G401.6 (cell line): Measurements from ENCODE around the gene TECPR2.

Source experiments
- FAIRE-seq: peaks from 2 replicates; lab custom pipeline; 2012; peaks lifted over from hg19 to GRCh38; lab: Jason Lieb, UNC

TECPR2 gene

DNA sequence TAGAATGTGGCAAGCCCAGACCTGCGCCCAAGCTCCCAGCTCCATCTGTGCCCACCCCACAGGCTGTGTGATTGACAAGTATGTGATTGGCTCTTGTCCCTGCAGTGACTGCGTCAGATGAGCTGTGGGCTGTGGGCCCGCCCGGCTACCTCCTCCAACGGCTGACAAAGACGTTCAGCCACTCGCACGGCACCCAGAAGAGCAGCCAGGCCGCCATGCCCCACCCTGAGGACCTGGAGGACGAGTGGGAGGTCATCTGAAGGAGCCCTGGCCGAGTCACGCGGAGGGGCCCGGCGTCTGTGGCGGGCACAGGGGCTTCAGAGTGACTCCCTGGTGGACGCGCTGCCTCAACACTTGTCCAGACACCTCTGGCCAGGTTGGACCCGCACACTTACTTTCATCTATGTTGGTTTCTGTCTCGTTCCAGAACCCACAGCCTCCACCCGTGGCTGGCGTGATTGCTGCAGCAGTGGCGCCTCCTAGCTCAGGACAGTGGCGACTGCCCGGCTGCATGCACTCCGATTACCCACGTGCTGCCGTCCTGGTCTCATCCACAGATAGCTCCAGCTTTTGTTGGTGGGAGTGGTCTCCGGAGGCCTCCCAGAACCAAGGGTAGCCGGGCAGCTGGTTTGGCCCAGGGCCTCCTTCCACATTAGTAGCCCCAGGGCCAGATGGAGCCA is 135.4 kb downstream of the TECPR2 start:
- no peak for FAIRE-seq

GRCh38 chr14:102498678-102499265 is 136.0 kb downstream of the TECPR2 start:
- FAIRE-seq = no peak

GRCh38 chr14:102499401-102500157 is 136.8 kb downstream of the TECPR2 start:
- FAIRE-seq = no peak

DNA sequence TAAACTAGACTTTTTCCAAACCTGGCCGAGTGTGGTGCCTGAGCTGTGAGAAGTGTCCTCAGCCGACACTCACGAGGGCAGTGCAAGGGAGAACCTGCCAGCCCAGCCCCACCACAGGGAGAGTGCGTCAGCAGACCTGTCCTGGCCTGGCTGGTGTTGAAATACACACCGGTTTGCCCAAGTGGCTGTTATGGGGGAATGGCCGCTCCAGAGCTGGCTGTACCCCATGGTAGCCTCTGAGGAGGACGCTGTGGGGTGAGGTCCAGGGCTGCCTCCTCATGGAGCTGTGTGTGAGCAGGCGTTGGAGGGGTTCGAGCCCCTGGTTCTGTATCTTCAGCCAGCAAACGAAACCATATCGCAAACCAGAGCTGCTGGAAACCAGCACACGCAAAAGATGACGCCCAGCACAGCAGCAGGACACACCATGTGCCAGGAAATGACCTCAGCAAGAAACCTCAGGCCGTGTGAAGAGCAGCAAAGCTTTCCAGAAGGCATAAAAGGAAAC is 137.5 kb downstream of the TECPR2 start:
- no peak for FAIRE-seq

DNA sequence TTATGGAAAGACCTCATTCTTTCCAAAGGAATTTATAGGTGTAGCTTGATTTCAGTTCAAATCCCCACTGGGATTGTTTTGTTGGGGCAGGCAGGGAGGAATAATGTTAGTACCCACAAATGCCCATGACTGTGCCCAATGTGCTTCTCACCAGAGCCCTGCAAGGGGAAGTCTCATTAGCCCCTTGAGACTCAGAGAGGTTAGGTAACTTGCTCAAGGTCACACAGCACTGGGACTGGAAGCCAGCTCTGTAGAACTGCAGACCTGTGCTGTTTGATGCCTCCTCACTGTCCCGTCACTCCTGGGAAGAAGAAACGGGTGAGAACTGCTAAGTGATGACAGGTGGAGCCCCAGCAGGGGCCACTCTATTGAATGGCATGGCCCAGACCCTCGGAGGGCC is 138.0 kb downstream of the TECPR2 start:
- no peak for FAIRE-seq

DNA sequence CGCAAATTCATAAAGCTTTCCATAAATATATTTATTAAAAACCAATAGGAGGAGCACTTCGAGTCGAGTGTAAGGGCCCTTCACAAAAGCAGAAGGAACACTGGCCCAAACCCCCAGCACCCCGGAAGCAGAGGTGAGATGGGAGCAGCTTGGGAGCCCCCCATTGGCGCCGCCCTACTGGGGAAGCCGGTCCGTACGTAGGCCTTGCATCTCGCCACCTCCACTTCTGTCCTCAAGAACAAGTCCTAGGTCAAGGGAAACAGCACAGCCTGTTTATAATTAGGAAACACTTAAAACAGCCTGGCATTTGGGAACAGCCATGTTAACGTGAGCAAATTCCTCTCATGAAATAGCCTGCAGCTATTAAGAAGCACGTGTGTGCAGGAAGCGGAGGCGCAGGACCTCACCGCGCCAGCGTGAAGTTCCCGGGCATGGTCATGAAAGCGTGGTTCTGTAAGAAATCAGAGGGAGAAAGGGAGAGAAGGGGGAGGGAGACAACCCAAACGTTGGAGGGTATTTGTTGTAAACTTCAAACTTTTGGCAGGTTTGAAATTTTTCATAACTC is 139.1 kb downstream of the TECPR2 start:
- no peak for FAIRE-seq

DNA sequence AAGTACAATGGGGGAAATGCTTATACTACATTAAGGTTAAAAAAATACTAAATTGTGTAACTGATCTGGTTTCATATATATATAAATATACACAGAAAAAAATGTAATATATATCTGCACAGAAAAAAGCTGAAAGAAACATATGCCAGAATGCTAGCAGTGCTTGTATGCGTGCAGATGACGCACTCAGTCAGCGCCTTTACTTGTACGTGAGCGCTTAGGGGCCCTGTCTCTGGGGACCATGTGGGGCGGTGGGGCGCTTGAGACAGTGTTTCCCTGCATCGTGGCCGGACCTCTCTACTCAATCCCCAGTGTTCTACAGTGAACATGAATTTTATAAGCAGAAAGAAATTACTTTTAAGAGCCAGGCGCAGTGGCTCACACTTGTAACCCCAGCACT is 139.8 kb downstream of the TECPR2 start:
- FAIRE-seq = no peak

- FAIRE-seq = no peak
Observed at GRCh38 chr14:102503641-102504327, 141.0 kb downstream of the TECPR2 start.

DNA sequence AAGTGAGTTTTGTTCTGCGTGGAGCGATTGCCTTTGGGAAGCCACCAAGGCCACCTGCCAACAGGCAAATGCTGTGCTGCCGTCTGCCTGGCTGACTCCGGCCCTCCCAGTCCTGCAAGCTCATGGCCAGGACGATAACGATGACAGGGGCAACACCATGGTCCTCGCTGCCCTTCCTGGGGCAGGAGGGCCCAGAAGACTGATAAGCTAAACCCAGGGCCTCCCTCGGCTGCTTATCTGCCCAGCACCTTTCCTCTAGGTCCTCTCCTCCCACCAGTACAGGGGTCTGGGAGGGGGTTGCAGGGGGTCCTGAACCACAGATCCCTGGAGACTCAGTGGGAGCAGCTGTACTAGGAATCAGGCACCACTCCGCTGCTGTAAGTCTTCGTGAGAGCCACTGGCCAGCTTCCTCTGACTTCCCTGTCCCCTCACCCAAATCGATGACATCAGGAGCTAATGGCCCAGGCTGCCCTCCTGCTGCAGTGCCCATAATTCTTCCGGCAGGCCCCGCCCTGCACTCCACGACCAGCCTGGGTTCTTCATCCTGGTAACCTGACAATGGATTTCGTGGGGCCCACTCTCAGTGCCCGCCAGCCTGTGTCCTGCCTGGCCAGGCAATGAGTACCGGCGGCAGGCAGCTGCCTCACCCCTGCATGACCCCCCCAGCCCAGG is 141.7 kb downstream of the TECPR2 start:
- no peak for FAIRE-seq

- FAIRE-seq = no peak
Observed at GRCh38 chr14:102505000-102505619, 142.4 kb downstream of the TECPR2 start.

- no peak for FAIRE-seq
Observed at GRCh38 chr14:102505775-102506625, 143.3 kb downstream of the TECPR2 start.

DNA sequence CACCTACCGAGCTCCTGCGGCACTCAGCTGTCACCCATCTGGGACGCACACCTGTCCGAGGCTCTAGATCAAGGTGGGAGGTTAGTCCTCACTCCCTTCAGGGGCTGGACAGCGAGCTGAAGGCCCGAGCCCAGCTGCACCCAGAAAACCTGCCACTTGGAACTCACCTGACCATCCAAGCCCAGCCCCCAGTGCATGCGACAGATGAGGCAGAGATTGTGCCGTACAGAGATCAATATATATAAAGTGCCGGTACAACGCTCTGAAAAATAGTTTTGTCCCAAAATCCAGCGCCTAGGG is 143.8 kb downstream of the TECPR2 start:
- no peak for FAIRE-seq

- FAIRE-seq = no peak
Observed at GRCh38 chr14:102507081-102507856, 144.5 kb downstream of the TECPR2 start.

DNA sequence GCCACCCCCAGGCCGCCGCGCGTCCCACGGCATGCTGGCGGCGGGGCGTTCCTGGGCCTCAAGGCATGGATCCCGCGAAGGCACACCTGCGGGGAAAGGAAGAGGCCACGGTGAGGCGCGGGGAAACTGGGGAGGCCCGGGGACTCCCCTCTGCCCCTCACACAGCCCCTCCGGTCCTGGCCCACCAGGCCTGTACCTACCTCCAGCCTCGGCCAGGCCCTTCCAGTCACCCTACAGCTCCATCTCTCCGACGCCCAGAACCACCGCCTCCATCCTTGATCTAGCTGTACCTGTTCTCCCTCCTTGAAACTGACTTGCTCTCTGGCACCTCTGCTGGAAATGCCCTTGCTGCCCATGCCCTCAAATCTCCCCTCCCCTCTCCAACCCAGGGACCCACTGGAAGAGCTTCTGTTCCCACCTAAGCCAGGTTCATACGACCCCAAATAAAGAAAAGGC is 145.1 kb downstream of the TECPR2 start:
- no peak for FAIRE-seq

- FAIRE-seq = no peak
Observed at GRCh38 chr14:102508410-102508773, 145.7 kb downstream of the TECPR2 start.

DNA sequence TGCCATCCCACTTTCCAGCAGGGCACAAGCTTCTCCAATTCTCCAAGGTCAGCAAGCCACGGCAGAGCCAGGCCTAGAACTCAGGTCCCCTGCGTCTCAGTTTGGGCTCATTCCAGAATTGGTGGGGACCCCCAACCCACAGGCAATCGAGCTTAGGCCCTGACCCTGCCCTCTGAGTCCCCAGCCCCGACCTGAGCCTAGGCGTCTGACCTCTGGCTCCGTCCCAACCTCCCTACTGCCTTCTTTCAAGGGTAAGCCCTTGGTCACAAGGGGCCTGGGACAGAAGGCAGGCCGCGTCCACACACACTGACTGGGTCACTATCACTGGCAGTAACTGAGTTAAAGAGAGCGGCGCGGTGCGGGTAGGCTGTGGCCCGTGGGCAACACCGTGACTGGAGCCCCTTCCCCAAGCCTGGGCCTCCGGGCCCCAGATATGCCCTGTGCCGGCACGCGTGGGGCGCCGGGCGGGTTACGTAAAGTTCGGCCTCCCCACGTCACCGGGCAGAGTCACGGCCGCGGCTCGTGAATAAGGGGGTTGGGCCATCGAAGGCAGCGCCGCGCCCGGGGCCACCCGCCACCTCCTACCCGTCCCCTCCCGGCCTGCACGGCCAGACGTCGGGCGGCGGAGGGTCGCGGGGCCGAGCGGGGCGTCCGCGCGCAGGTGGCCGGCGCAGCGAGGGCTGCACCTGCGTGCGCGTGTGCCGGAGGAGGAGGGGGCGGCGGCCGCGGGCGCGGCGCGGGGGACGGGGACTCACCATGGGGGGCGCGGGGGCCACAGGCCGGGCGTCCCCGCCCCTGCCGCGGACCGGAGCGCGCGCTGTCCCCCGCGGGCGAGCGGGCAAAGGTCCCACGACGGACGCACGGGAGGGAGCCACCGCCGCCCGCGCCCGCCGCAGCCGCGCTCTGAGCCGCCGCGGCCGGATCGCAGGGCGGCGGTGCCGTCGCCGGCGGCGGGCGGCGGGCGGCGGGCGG is 146.3 kb downstream of the TECPR2 start:
- no peak for FAIRE-seq

DNA sequence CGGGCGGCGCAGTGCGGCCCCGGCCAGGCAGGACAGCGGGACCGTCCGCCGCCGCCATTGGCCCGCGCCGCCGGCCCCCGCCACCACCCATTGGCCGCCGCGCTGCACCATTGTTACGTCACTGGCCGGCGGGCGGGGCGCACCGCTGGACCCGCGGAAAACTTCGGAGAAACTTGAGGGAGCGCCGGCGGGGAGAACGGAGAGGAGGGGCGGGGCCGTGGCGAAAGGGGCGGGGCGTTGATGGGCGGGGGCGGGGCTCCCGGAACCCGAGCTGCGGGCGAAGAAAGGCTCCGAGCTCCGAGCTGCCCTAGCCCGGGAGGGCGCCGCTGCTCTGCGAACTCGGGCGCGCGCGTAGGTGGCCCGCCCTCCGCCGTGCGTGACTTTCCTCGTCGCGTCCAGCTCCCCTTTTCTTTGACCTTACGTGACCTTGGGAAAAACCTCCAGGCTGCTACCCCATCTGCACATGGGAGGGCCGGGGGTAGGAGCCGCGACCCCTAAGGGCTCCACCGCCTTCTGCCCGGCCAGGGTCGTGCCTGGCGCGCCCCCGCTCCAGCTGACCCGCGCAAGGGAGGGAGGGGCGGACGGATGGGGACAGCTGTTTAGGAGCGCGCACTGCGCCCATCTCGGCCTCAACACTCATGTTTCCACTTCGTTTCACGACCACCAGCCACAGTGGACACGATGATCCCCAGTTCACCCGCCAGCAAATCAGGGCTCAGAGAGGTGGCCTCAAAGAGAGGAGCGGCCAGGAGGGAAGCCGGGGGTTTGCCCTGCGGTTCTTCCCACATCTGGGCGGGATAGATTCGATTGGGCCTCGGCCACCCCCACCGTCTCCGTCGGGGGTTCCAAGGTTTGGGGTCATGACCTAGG is 147.2 kb downstream of the TECPR2 start, which contains the start of gene ANKRD9:
Gene ANKRD9 (minus strand): TSS at position 31 of the 870 bp plus-strand sequence. CDS start 1,887 bp downstream, outside the sequence.
- no peak for FAIRE-seq
